Keratinocyte (primary cell): ENCODE data around the gene RAB8B.

ENCODE experiments used
- CTCF ChIP-seq, 3 experiments: IDR thresholded peaks in 1 of 3; conservative IDR thresholded peaks in 1 of 3; optimal IDR thresholded peaks in 1 of 3; 2 replicates in 2 of 3; 3 replicates in 1 of 3; pipeline versions ENCODE3 to v1.5.1; 2011; ENCODE audit warnings: low read length in 3 of 3, mild to moderate bottlenecking in 3 of 3, moderate library complexity in 2 of 3, control low read depth in 1 of 3, inconsistent platforms in 1 of 3; ENCODE audit not compliant: insufficient read depth in 2 of 3; ENCODE audit errors: extremely low read depth in 1 of 3
- EZH2 ChIP-seq: IDR thresholded peaks from one replicate; pipeline ENCODE4 v1.6.1; 2012; ENCODE audit warnings: inconsistent platforms, mild to moderate bottlenecking, low read length, moderate library complexity

DNA sequence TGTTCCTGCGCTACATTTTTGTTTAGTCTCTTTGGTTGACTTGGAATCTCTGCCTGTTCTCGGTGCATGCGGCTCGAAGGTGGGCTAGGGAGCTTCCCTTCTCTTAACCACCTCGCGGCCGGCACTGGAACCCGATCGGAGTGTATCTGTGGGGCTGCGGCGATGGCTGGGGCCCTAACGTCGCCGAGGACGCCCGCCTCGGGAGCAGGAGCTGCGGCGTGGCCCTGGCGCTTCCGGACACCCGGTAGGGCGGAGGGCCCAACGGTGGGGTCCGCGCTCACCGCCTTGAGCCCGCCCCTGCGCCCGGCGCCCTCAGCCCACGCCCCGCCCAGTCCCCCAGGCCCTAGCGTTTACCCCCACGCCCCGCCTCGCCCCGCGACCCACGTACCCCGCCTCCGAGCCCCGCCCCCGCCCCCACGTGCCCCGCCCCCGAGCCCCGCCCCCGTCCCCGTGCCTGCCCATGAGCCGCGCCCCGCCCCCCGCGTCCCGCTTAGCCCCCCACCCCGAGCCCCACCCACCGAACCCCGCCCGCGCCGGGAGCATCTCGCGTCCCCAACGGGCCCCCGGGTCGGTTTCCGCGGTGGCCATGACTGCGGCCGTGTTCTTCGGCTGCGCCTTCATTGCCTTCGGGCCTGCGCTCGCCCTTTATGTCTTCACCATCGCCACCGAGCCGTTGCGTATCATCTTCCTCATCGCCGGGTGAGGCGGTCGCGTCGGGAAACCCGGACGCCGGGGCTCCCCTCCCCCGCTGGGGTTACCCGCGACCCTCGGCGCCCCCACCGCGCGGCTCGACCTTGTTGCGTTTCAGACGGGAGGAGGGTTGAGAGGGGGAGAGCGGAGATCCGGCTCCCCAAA lies 87.9 kb downstream of the RAB8B start, which contains the start of gene APH1B:
- TF ChIP-seq CTCF (optimal IDR thresholded peaks at IDR 0.05 in 1 of 3, IDR thresholded peaks at IDR 0.05 in 1 of 3, conservative IDR thresholded peaks at IDR 0.05 in 1 of 3; ENCODE audit: extremely low read depth in 1 of 3, insufficient read depth in 2 of 3, low read length in 3 of 3): no peak
- no peak for TF ChIP-seq EZH2
